GM18868 (cell line): ENCODE results near the gene RECK.

Experiments used
- ATAC-seq: cut with Tn5 transposase; IDR thresholded peaks from one replicate; pipeline ENCODE4 v1.9.1; 2021; ENCODE audit warnings: mild to moderate bottlenecking, moderate library complexity; ENCODE audit not compliant: unreplicated experiment

The RECK gene

DNA sequence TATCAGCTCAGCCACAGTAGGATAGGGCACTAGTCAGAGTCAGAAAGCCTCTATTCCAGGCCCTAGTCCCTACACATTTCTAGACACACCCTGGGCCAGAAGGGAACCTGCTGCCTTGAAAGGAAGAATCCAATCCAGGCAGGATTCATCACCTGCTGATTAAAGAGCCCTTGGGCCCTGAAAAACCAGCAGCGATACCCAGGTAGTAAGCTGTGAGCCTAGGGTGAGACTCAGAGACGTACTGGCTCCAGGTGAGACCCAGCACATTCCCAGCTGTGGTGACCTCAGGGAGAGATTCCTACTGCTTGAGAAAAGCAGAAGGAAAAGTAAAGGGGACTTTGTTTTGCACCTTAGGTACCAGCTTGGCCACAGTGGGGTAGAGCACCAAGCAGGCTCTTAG lies 137.1 kb downstream of the RECK start:
- ATAC-seq, result no peak
